HCT116 (cell line): ENCODE measurements around the gene RNF13. TPM values are rescaled to one million over a fixed set of nuclear protein-coding genes. Genes with fewer than 3 reads are reported as not detected.

Source experiments
- ATAC-seq: fragments of 200-7000 bp; cut with Tn5 transposase; 2 replicates; pipeline ENCODE4 v1.9.1; 2020; ENCODE audit warnings: mild to moderate bottlenecking, moderate library complexity
- BruUV-seq: library from RNA; stranded (reverse); fragments of 400-500 nt; replicated peaks from 2 replicates; lab custom pipeline; 2021; lab: Mats Ljungman, UMichigan
- CTCF ChIA-PET: fragments of 300-600 bp; sonication (Branson Sonifier 250); formaldehyde crosslinking; loops from one replicate; lab custom pipeline; 2021; ENCODE audit warnings: antibody characterized with exemption; lab: Charles Lee
- POLR2A ChIA-PET: fragments of 300-600, 350-600 bp; sonication (Branson Sonifier 250); formaldehyde crosslinking; loops from one replicate; lab custom pipeline; 2021; ENCODE audit warnings: antibody characterized with exemption; lab: Charles Lee
- RAD21 ChIA-PET, 2 experiments: fragments of 300-600 bp; sonication (Branson Sonifier 250); formaldehyde crosslinking; loops; one replicate each; lab custom pipeline; 2023; ENCODE audit warnings: low total read pairs in 2 of 2; ENCODE audit not compliant: uncharacterized antibody in 2 of 2, unreplicated experiment in 2 of 2, low non-redundant PET in 1 of 2; lab: Charles Lee
- DNase-seq: peaks from one replicate; pipeline ENCODE4 v3.0.0-alpha.2; 2010; ENCODE audit warnings: low read depth, low spot score
- H2AFZ ChIP-seq: fragments of 200-600 bp; shearing (Covaris generic), sonication (generic); 2 replicates; pipeline ENCODE4 v1.6.1; 2017; ENCODE audit warnings: low read depth, mixed run types, mixed read lengths, antibody characterized with exemption, low read length; ENCODE audit not compliant: poor library complexity, severe bottlenecking
- H3K27ac ChIP-seq: 2 replicates; pipeline ENCODE4 v1.5.1; 2012; ENCODE audit warnings: low read depth, low read length
- H3K27me3 ChIP-seq: fragments of 200-600 bp; sonication (generic); 2 replicates; pipeline ENCODE4 v1.6.1; 2016; ENCODE audit warnings: mixed run types, low read length, mixed read lengths; ENCODE audit not compliant: insufficient read depth
- H3K36me3 ChIP-seq, 2 experiments: fragments of 200-500 bp in 1 of 2; fragments of 200-600 bp in 1 of 2; sonication (Bioruptor generic) in 1 of 2; sonication (generic) in 1 of 2; 2 replicates each; pipeline versions ENCODE4 v1.5.1 to v1.6.1; 2014 to 2016; ENCODE audit warnings: low read length in 2 of 2, inconsistent platforms in 1 of 2, mixed read lengths in 1 of 2, mixed run types in 1 of 2; ENCODE audit not compliant: insufficient read depth in 2 of 2, control insufficient read depth in 1 of 2
- H3K4me1 ChIP-seq, 2 experiments: fragments of 200-600 bp in 1 of 2; sonication (generic) in 1 of 2; 2 replicates each; pipeline versions ENCODE4 v1.5.1 to v1.6.1; 2012 to 2017; ENCODE audit warnings: low read length in 2 of 2, inconsistent platforms in 1 of 2, mild to moderate bottlenecking in 1 of 2, mixed read lengths in 1 of 2, mixed run types in 1 of 2, moderate library complexity in 1 of 2; ENCODE audit not compliant: insufficient read depth in 2 of 2, control insufficient read depth in 1 of 2
- H3K4me2 ChIP-seq: fragments of 200-600 bp; sonication (generic); 2 replicates; pipeline ENCODE4 v1.6.1; 2017; ENCODE audit warnings: mixed run types, low read length, mixed read lengths
- H3K4me3 ChIP-seq, 2 experiments: fragments of 200-600 bp in 1 of 2; sonication (generic) in 1 of 2; replicated peaks in 1 of 2; 2 replicates each; pipeline ENCODE4 v1.5.1; 2011 to 2016; ENCODE audit warnings: low read length in 2 of 2, control low read depth in 1 of 2, low read depth in 1 of 2, mild to moderate bottlenecking in 1 of 2, mixed read lengths in 1 of 2, mixed run types in 1 of 2
- H3K79me2 ChIP-seq: fragments of 200-600 bp; sonication (generic); 2 replicates; pipeline ENCODE4 v1.6.1; 2017; ENCODE audit warnings: mild to moderate bottlenecking, mixed run types, low read length, moderate library complexity, mixed read lengths; ENCODE audit not compliant: insufficient read depth
- H3K9ac ChIP-seq: fragments of 200-600 bp; sonication (generic); 2 replicates; pipeline ENCODE4 v1.6.1; 2016; ENCODE audit warnings: low read length, mixed read lengths
- H3K9me2 ChIP-seq: fragments of 200-600 bp; sonication (generic), shearing (Covaris generic); 2 replicates; pipeline ENCODE4 v1.6.1; 2017; ENCODE audit warnings: mixed run types, mild to moderate bottlenecking, moderate library complexity; ENCODE audit not compliant: insufficient read depth
- H3K9me3 ChIP-seq, 2 experiments: fragments of 200-500 bp in 1 of 2; fragments of 200-600 bp in 1 of 2; sonication (Bioruptor generic) in 1 of 2; sonication (generic) in 1 of 2; 2 replicates each; pipeline ENCODE4 v1.6.1; 2014 to 2017; ENCODE audit warnings: low read length in 2 of 2, mixed read lengths in 2 of 2, inconsistent platforms in 1 of 2, low read depth in 1 of 2, mild to moderate bottlenecking in 1 of 2, mixed run types in 1 of 2, moderate library complexity in 1 of 2; ENCODE audit not compliant: control insufficient read depth in 1 of 2, insufficient read depth in 1 of 2
- H4K20me1 ChIP-seq: fragments of 200-600 bp; sonication (generic), shearing (Covaris generic); 2 replicates; pipeline ENCODE4 v1.6.1; 2017; ENCODE audit warnings: mixed run types, mild to moderate bottlenecking, moderate library complexity; ENCODE audit not compliant: insufficient read depth
- ATF3 ChIP-seq: IDR thresholded peaks from 2 replicates; pipeline ENCODE4 v1.6.1; 2012
- CBX3 ChIP-seq: IDR thresholded peaks from 2 replicates; pipeline ENCODE4 v1.6.1; 2012; ENCODE audit warnings: low read depth
- CEBPB ChIP-seq: IDR thresholded peaks from 2 replicates; pipeline ENCODE4 v1.6.1; 2012; ENCODE audit warnings: low read depth
- EZH2phosphoT487 ChIP-seq: fragments of 200-600 bp; IDR thresholded peaks from 2 replicates; pipeline ENCODE4 v1.6.1; 2018; ENCODE audit warnings: antibody characterized with exemption, borderline replicate concordance
- FOSL1 ChIP-seq: IDR thresholded peaks from 2 replicates; pipeline ENCODE4 v1.6.1; 2012; ENCODE audit warnings: low read depth
- MAX ChIP-seq: IDR thresholded peaks from 2 replicates; pipeline ENCODE4 v1.6.1; 2012
- POLR2A ChIP-seq: IDR thresholded peaks from 2 replicates; pipeline ENCODE4 v1.7.0; 2011; ENCODE audit warnings: borderline replicate concordance; ENCODE audit not compliant: insufficient read depth, insufficient read length; ENCODE audit errors: extremely low read depth
- POLR2AphosphoS5 ChIP-seq: IDR thresholded peaks from 2 replicates; pipeline ENCODE4 v1.6.1; 2011; ENCODE audit warnings: mild to moderate bottlenecking, low read depth, low read length, moderate library complexity
- RAD21 ChIP-seq: IDR thresholded peaks from 2 replicates; pipeline ENCODE4 v1.6.1; 2012; ENCODE audit warnings: low read depth, mild to moderate bottlenecking
- SRF ChIP-seq: IDR thresholded peaks from 2 replicates; pipeline ENCODE4 v1.6.1; 2012; ENCODE audit warnings: low read depth
- TCF7L2 ChIP-seq: IDR thresholded peaks from 2 replicates; pipeline ENCODE4 v1.7.0; 2011; ENCODE audit warnings: borderline replicate concordance, inconsistent platforms; ENCODE audit not compliant: insufficient read depth, insufficient read length; ENCODE audit errors: extremely low read depth
- ZBTB33 ChIP-seq: IDR thresholded peaks from 2 replicates; pipeline ENCODE4 v1.6.1; 2011; ENCODE audit warnings: mild to moderate bottlenecking, low read length, moderate library complexity; ENCODE audit not compliant: insufficient replicate concordance; ENCODE audit errors: extremely low read depth
- ZNF274 ChIP-seq: fragments of 200-500 bp; sonication (Bioruptor generic); IDR thresholded peaks from 2 replicates; pipeline ENCODE4 v1.6.1; 2014; ENCODE audit warnings: mild to moderate bottlenecking, low read depth, low read length, inconsistent platforms
- intact Hi-C: fragments of 100-400 bp; cut with micrococcal nuclease; formaldehyde crosslinking; loops from 2 replicates; pipeline ENCODE4 v1.10.0; 2022
- total RNA-seq: library from RNA; stranded (reverse); gene quantifications from one replicate; pipeline ENCODE4 v1.2.1, GENCODE V29; 2021; ENCODE audit not compliant: unreplicated experiment

The RNF13 gene
- total RNA-seq, 1 experiment from 2014 or later = 39.9 TPM

GRCh38 chr3:149983628-149984027 lies 170.6 kb downstream of the RNF13 start:
- H3K9me2 ChIP-seq = no peaks in the 10 kb centered on the region
- no peaks in the 10 kb centered on the region for H4K20me1 ChIP-seq
- intact Hi-C loops = no loop called here
- ChIA-PET CTCF (no interaction called here), POLR2A (no interaction called here), RAD21 (no interaction called here)
- DNase-seq (no peak), ATAC-seq (no peak)
- BruUV-seq = no TSS peak
- no peak overlapping the region for H2AFZ ChIP-seq
- no peaks in the 10 kb centered on the region for H3K36me3 ChIP-seq
- H3K4me2 ChIP-seq = no peak overlapping the region
- H3K9ac ChIP-seq = no peak overlapping the region
- no peaks in the 10 kb centered on the region for H3K9me3 ChIP-seq
- no peaks in the 10 kb centered on the region for H3K4me1 ChIP-seq
- H3K79me2 ChIP-seq = no peaks in the 10 kb centered on the region
- no peak overlapping the region for H3K4me3 ChIP-seq
- H3K27me3 ChIP-seq = no peaks in the 10 kb centered on the region
- TF ChIP-seq CEBPB (no peak), ZNF274 (no peak), RAD21 (no peak), SRF (no peak), ZBTB33 (no peak)
- no peak overlapping the region for H3K27ac ChIP-seq

GRCh38 chr3:149989307-149989706 lies 176.3 kb downstream of the RNF13 start:
- DNase-seq (no peak), ATAC-seq (no peak)
- POLR2A ChIA-PET = no interaction called here
- no peaks in the 10 kb centered on the region; a peak in 1 of 4 replicates for H3K9me3 ChIP-seq
- no peaks in the 10 kb centered on the region for H3K79me2 ChIP-seq
- intact Hi-C loops = no loop called here
- no peaks in the 10 kb centered on the region for H4K20me1 ChIP-seq
- no peak overlapping the region for H2AFZ ChIP-seq
- no peaks in the 10 kb centered on the region for H3K27me3 ChIP-seq
- no peaks in the 10 kb centered on the region for H3K36me3 ChIP-seq
- no peak overlapping the region for H3K4me2 ChIP-seq
- H3K9me2 ChIP-seq = no peaks in the 10 kb centered on the region
- H3K9ac ChIP-seq = no peak overlapping the region
- TF ChIP-seq ATF3 (no peak), TCF7L2 (no peak), CBX3 (no peak), EZH2phosphoT487 (no peak), FOSL1 (no peak), MAX (no peak), POLR2AphosphoS5 (no peak), POLR2A (no peak)
- H3K4me1 ChIP-seq = no peaks in the 10 kb centered on the region
- RAD21 ChIA-PET = no interaction called here
- no peak overlapping the region for H3K27ac ChIP-seq
- H3K4me3 ChIP-seq = no peak overlapping the region
- no TSS peak for BruUV-seq
- CTCF ChIA-PET = no interaction called here
